Brain microvascular endothelial cell (primary cell): ENCODE data around the gene SWSAP1.

Source experiments
- DNase-seq: peaks from one replicate; pipeline ENCODE4 v3.0.0-alpha.2; 2020
- H3K27ac ChIP-seq: fragments of 250-450 bp; sonication (Bioruptor Pico); 2 replicates; pipeline ENCODE4 v1.5.1; 2020; ENCODE audit warnings: mild to moderate bottlenecking, moderate library complexity
- H3K27me3 ChIP-seq: fragments of 250-450 bp; sonication (Bioruptor Pico); replicated peaks from 2 replicates; pipeline ENCODE4 v1.5.1; 2020; ENCODE audit warnings: mild to moderate bottlenecking
- H3K36me3 ChIP-seq: fragments of 250-450 bp; sonication (Bioruptor Pico); replicated peaks from 2 replicates; pipeline ENCODE4 v1.5.1; 2020; ENCODE audit warnings: mild to moderate bottlenecking
- H3K4me3 ChIP-seq: 2 replicates; pipeline ENCODE4 v1.5.1; 2011; ENCODE audit warnings: low read depth, mild to moderate bottlenecking, control low read depth, low read length, moderate library complexity
- CTCF ChIP-seq: IDR thresholded peaks from 2 replicates; pipeline ENCODE4 v1.5.1; 2011; ENCODE audit warnings: low read depth, mild to moderate bottlenecking, moderate library complexity, low read length, control low read depth, inconsistent platforms; ENCODE audit errors: missing control alignments
- in situ Hi-C: cut with HindIII; loops from 2 replicates; pipeline ENCODE4 v1.10.0; 2017; ENCODE audit warnings: low sequenced_read_pairs, low pct_ligation_motif_present

SWSAP1 gene

GRCh38 chr19:11390359-11390758 lies 15.9 kb downstream of the SWSAP1 start:
- H3K27ac ChIP-seq = no peak overlapping the region
- in situ Hi-C loops = no loop called here
- no peaks in the 10 kb centered on the region for H3K36me3 ChIP-seq
- no peak for TF ChIP-seq CTCF
- no peaks in the 10 kb centered on the region for H3K27me3 ChIP-seq
- no peak overlapping the region for H3K4me3 ChIP-seq
- no peak for DNase-seq

- Histone ChIP-seq H3K4me3 (no peak overlapping the region), H3K27me3 (no peaks in the 10 kb centered on the region), H3K36me3 (no peaks in the 10 kb centered on the region), H3K27ac (no peak overlapping the region)
- in situ Hi-C loops = no loop called here
- no peak for DNase-seq
- no peak for TF ChIP-seq CTCF
Observed at GRCh38 chr19:11390933-11391680, 16.6 kb downstream of the SWSAP1 start.

- Histone ChIP-seq H3K27me3 (no peaks in the 10 kb centered on the region), H3K27ac (no peak overlapping the region), H3K36me3 (no peaks in the 10 kb centered on the region), H3K4me3 (no peak overlapping the region)
- in situ Hi-C loops = no loop called here
- DNase-seq = no peak
- no peak for TF ChIP-seq CTCF
Observed at GRCh38 chr19:11397089-11397610, 22.7 kb downstream of the SWSAP1 start.

GRCh38 chr19:11399667-11400066 lies 25.2 kb downstream of the SWSAP1 start:
- H3K27me3 ChIP-seq = no peaks in the 10 kb centered on the region
- TF ChIP-seq CTCF = no peak
- in situ Hi-C loops = no loop called here
- DNase-seq = no peak
- no peaks in the 10 kb centered on the region for H3K36me3 ChIP-seq
- H3K4me3 ChIP-seq = no peak overlapping the region
- no peak overlapping the region for H3K27ac ChIP-seq

GRCh38 chr19:11400798-11401197 lies 26.3 kb downstream of the SWSAP1 start:
- H3K27me3 ChIP-seq = no peaks in the 10 kb centered on the region

More at GRCh38 chr19:11400798-11401197, 26.3 kb downstream of the SWSAP1 start:
- in situ Hi-C loops = no loop called here
- H3K36me3 ChIP-seq = no peaks in the 10 kb centered on the region
- H3K4me3 ChIP-seq = no peak overlapping the region
- no peak overlapping the region for H3K27ac ChIP-seq
- DNase-seq = no peak
- no peak for TF ChIP-seq CTCF
